Stimulated activated CD8-positive, alpha-beta memory T cell treated with anti-CD3 and anti-CD28 coated beads, Interleukin-4, amount 100 ng/mL, for 24 hours (primary cell): ENCODE results near the gene SYT12.
A peak's percentile ranks its signal among the peaks of the same experiment; 100 is the strongest.

ENCODE experiments used
- DNase-seq: peaks from one replicate; pipeline ENCODE4 v3.0.0-alpha.2; 2020; ENCODE audit warnings: low read depth

Gene SYT12

DNA sequence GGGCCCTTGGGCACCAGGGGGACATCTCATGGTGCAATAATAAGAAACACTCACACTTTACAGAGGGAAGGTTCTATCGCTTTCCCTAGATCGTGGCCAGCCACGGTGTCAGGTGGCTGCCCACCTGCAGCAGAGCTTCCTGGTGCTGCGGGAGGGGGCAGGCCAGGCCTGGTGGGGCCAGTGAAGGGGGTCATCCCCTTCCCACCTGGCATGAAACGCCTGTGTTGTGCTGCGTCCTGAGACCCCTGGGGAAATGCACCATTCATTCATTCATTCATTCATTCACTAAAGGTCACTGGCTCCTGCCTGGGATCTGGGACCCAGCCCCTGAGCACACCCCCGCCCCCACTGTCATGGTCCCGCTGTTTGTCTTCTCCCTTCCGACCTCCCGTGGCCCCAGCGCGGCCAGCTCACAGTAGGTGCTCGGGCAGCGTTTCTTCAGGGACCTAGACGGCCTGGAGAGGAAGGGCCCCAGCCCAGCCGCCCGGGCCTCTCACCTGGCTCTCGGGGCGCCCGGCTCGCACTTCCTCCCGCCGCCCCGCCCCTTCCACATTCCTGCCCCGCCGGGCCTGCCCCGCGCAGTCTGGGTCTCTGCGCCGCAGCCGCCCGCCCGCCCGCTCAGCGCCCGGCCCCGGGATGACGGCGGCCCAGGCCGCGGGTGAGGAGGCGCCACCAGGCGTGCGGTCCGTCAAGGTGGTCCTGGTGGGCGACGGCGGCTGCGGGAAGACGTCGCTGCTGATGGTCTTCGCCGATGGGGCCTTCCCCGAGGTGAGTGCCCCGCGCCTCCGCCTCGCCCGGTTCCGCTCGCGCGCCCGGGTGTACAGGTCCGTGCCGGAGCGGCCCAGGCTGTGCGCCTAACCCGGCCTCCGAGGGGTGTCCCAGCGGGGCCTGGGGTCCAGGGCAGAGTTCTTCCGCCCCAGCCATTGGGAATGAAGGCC, 33.6 kb downstream of the SYT12 start, which contains the start of gene RHOD:
TSS of gene RHOD (plus strand) at position 581 of the 938 bp plus-strand sequence. CDS start at position 637, 56 bp downstream.
- no peak for DNase-seq

DNA sequence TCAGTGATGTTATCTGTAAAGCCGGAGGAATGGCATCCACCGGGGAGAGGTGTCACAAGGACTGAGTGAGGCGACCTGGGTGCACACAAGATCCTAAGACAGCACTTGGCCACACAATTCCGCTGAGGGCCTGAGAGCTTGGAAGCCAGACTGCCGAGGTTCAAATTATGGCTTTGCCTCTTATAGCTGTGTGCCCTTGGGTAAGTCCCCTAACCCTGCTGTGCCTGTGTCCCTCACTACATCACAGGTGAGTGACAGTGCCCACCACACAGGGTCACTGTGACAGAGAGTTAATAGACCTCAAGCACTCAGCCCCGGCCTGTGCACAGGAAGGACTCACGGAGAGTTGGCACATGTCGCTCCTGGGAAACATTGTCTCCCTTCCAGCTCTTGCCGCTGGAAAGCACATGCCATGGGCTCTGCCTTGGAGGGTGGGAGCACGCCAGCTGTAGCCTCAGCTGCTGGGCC, 34.3 kb downstream of the SYT12 start:
- no peak for DNase-seq

DNA sequence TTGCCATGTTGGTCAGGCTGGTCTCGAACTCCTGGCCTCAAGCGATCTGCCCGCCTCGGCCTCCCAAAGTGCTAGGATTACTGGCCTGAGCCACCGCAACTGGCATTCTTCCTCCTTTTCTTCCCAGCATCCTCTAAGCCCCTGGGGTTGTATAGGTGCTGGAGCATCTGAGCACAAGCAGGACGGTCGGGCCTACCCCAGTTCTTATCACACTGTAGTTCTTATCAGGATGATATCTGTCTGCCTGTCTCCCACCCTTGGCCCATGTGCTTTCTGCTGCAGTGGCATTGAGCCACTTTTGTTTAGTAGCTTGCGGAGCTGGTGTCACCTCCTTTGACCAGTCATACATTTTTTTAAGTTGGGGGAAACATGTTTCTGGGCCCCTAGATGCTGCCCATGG, 35.6 kb downstream of the SYT12 start:
- no peak for DNase-seq

DNA sequence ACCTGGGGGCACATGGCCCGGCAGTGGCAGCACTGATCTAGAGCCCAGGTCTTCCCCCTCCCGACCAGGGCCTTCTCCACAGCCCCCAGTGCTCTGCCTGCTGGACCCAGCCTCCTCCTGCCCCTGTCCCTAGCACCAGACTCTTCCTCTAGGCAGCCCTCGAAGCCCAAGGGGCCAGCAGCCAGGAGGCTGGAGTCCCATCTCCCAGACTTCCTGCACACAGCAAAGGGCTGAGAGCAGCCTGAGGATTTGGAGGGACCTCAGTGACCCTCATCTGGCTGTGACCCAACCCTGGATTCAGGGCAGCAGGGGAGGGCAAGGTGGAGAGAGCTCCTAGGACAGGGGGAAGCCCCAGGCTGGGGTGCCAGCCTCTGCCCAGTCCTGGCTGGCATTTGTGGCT, 36.7 kb downstream of the SYT12 start:
- DNase-seq = no peak

DNA sequence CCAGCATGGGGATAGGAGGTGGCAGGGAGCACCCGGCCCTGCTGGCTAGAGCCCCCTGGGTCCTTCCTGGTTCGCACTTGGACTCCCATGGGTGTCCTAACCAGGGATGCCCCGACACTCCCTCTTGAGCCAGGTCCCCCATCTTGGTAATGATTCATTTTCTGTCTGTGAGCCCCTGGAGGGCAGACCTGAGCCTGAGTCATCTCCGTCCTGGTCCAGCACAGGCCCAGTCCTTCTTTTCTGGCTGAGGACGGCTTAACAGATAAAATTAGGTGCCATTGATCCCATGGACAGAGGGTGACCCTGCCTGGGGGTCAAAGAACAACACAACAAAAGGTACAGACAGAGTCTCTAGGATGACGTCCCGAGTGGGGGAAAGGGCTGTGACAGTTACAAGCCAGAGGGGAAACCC, 37.2 kb downstream of the SYT12 start:
- no peak for DNase-seq

DNA sequence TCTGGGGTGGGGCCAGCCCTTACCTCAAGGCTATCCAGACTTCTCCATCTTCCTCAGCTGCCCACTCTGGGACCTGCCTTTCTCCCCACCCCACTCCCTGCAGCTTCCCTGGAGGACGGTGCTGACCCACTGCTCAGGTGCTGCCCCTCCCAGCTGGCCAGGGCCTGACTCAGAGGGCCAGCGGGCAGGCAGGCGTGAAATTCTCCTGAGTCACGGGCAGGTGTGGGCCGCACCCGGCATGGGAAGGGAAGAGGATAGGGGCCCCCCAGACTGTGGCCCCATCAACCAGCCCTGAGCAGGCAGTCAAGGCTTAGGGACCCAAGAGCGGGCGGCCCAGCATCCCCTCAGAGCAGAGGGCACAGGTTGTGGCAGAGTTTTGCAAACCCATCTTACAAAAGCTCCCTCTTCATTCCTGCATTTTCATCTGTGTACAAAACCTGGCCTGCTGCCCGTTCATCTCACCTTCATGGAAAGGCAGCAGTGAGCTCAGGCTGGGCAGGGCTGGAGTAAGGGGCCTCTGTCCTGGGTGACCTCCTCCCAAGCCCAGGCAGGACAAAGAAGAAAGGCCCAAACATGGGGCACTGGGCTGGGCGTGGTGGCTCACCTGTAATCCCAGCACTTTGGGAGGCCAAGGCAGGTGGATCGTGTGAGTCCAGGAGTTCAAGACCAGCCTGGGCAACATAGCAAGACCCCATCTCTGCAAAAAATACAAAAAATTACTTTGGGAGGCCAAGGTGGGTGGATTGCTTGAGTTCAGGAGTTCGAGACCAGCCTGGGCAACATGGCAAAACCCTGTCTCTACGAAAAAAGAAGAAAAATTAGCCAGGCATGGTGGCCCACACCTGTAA, 39.8 kb downstream of the SYT12 start:
- DNase-seq = no peak

DNA sequence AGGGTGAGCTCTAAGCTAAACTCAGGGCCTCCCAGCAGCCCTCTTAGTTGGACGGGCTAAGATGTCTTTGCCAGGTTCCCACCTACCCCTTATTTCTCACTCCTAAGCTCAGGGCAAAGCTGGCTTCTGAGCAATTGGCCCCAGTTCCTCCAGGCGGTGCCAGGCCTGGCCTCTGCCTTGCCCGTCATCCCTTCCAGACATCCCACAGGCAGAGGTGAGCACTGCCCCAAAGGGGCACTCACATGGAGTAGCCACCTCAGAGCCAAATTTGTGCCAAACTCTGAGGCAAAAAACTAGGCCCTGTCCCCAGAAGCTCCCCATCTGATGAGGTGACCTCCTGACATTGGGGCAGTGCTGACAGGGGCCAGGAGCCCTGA, 43.4 kb downstream of the SYT12 start:
- DNase-seq = no peak

DNA sequence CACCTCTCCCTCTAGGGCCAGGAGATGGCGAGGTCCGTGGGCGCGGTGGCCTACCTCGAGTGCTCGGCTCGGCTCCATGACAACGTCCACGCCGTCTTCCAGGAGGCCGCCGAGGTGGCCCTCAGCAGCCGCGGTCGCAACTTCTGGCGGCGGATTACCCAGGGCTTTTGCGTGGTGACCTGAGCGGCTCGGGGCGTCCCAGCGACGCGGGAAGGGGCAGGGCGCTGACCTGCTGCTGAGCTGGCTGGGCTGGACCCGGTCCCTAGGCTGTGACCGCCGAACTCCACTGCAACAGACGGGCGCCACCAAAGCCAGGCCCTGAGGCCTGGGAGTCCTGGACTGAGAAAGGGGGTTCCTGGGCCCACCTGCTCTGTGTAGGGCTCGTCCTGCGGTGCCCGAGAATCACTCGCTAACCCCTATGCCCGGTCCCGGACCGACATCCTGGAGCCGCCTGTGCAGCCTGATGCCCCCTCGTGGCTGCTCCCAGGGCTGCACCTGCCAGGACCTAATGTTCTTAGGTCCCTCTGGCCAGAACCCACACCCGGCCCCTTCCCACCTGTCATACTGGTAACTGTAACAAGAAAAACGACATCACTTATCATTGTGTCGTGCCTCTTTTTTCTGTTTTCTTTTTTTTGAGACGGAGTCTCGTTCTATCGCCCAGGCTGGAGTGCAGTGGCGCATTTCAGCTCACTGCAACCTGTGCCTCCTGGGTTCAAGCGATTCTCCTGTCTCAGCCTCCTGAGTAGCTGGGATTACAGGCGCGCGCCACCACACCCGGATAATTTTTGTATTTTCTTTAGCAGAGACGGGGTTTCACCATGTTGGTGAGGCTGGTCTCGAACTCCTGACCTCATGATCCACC, 48.7 kb downstream of the SYT12 start:
- peak; percentile 62 for DNase-seq

DNA sequence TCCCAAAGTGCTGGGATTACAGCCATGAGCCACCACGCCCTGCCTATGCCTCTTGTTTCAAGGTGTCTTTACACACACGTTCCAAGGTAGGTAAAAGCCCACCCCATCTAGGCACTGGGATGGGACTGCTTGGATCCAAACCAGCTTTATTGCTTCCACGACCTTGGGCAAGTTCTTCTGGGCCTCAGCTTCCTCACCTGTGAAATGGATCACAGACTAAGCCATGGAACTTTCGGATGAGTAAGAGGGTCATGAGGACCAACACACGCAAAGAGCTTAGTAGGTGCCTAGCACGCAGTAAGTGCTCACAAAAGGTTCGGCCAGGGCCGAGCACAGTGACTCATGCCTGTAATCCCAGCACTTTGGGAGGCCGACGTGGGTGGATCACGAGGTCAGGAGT, 49.4 kb downstream of the SYT12 start:
- DNase-seq = no peak

DNA sequence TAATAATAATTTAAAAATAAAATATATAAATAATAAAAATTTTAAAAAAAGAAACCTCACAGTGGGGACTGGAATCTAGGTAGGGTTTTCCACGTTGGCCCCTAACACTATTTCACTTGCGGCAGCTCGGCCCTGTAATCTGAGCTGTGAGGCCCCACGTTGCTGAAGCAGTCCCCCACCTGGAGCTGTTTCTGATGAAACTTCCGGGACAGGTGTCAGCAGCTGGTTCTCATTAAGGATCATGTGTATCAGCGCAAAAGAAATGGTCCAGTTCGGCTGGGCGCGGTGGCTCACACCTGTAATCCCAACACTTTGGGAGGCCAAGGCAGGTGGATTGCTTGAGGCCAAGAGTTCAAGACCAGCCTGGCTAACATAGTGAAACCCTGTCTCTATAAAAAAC, 51.0 kb downstream of the SYT12 start:
- DNase-seq = no peak

DNA sequence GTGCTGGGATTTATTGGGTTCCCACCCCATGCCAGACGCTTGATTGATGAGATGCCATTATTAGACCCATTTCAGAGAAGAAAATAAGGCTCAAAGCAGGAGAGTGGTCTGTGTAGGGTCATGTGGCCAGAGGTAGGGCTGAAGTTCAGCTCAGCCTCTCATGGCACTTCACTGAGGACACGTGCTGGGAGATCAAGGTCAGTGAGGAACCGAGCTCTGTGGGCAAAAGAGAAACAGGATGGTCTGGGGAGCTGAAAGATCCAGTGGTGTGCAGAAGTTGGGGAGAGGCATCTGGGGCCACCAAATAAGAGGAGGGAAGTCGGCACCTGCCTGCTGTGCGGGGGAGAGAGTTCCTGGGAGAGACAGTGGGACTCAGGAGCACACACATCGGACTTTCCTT, 53.3 kb downstream of the SYT12 start:
- DNase-seq = no peak

DNA sequence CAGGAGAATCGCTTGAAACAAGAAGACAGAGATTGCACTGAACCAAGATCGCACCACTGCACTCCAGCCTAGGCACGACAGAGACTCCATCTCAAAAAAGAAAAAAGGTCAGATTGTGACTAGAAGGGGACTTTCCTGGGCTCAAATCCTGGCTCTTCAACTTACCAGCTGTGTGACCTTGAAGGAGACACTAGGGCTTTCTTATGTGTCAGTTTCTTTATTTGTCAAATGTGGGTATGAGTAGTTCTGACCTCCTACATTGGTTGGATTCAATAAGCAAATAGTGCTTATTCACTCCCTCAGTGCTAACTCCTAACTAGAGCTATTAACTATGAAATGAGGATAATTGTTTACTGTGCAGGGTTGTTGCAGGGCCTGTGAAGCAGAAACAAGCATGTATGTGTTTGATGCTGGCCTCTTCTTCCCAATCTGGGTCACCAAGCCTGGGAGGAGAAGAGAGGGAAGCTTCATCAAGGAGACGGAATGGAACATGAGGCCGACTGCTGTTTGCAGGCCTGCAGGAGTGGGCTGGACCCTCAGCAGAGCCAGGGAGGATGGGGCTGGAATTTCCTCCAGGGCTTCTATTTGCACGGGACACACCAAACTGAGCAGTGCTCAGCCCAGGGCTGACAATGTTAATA, 56.3 kb downstream of the SYT12 start:
- DNase-seq = no peak

DNA sequence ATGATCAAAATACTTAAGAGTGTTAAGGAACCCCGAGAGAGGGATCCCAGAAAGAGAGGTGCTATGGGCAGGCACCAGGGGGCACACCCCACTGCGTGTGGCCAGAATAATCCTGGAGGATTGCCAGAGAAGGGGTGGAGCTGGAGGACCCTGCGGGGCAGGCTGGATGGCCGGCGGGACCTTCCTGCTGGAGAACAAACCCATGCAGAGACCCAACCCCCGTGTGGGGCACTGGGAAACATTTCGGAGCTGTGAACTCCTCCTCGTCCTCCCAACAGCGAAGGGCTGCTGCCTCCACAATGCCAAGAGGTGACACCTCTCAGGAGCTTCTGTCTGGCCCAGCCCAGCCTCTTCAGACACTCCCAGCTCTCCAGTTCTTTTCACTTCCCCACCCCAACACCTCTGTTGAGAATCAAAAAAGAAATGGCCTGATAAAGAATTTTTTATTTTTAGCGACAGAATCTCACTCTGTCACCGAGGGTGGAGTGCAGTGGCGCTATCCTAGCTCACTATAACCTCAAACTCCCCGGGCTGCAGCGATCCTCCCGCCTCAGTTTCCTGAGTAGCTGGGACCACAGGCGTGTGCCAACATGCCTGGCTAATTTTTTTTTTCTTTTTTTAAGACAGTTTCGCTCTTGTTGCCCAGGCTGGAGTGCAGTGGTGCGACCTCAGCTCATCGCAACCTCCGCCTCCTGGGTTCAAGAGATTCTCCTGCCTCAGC, 59.3 kb downstream of the SYT12 start:
- DNase-seq = no peak

DNA sequence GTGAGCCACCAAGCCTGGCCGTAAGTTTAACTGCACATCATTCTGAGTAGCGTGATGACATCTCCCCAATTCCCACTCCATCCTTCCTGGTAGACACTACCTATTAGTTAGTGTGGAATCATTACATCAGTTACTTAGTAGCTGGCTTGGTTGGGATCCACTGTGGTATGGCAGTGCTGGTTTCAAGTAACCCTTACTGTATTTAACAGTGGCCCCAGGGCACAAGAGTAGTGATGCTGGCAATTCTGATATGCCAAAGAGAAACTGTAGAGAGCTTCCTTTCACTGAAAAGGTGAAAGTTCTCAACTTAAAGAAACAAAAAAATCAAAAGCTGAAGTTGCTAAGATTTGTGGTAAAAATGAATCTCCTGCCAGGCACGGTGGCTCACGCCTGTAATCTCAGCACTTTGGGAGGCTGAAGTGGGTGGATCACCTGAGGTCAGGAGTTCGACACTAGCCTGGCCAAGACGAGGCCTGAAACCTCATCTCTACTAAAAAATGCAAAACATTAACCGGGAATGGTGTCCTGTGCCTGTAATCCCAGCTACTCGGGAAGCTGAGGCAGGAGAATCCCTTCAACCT, 60.9 kb downstream of the SYT12 start:
- DNase-seq = no peak

DNA sequence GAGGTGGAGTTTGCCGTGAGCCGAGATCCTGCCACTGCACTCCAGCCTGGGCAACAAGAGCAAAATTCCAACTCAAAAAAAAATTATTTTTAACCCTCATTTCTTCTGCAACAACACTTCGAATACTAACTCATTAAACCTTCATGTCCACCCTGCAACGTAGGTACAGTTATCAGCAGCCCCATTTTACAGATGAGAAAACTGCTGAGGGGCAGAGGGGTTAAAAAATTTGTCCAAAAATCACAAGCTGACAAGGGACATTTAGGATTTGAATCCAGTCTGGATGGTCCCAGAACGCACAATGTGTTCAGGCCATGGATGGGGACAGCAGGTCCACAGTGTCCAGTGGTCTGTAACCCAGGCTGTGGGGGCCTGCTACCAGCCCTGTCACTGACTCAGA, 62.7 kb downstream of the SYT12 start:
- DNase-seq = no peak

DNA sequence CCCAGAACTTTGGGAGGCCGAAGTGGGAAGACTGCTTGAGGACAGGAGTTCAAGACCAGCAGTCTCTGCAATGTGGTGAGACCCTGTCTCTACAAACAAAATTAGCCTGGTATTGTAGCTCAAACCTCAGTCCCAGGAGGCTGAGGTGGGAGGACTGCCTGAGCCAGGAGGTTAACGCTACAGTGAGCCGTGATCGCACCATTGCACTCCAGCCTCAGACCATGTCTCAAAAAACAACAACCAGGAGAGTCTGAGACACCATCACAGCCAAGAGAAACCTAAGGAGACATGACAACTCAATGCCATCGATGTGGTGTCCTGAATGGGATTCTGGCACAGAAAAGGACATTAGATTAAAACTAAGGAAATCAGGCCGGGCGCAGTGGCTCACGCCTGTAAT, 67.8 kb downstream of the SYT12 start:
- no peak for DNase-seq

DNA sequence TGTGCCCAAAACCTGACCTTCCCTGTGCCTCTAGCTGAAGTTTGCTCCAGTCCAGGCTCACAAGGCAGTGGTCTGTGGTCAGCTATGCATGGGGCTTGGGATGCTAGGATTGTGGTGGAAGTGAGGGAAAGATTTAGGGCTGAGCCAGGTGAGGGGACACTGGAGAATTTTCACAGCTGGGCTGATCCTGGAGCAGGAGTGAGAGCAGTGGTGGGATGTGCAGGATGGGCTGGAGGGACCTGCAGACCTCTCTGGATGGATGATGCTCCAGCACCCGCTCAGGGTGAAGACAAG, 72.2 kb downstream of the SYT12 start:
- no peak for DNase-seq

DNA sequence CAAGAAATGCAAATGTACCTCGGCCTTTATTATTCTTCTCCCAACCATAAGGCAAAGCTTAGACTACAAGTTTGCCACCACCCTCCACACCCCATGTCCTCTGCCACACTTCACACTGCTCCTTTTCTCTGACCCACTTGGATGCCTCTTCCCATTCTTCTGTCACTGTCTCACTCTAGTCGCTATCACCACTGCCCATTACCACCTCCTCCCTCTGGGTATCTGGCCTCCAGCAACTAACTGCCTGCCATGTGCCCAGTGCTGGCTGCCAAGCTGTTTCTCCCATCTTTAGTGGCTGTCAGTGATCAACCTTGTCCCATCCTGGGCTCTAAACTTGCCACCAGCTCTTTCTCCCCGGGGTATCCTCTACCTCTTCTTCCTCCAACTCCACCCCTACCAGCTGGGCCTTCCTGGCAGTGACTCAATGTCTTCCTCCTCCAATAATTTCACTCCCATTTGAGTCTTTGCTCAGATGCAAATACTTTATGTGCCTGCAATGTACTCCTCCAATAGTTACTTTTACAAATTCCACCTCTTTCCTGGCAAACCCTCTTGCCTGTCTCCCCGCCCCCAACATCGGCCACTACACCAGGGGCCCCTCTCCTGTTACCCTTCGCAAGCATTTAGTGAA, 76.0 kb downstream of the SYT12 start:
- no peak for DNase-seq

DNA sequence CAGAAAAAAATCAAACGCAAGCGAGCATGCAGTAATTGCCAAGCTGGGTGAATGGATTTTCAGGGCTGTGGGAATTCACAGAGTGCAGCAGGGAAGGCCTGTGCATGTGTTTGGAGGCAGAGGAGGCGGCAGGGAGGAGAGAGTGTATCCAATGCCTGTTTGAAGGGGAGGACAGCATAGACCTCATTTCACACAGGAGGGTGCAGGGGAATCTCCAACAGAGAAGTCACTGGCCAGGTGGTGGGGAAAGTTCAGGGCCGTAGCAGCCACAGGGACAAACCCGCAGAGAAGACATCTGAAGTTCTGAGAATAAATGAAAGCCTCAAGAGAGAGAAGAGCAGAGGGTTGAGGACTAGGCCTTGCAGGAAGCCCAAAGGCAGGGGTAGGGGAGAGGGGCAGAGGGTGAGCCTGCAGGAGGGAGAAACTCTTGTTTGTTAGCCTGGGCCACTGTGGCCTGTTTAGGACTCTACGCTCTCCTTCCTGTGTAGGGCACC, 76.9 kb downstream of the SYT12 start:
- no peak for DNase-seq
